Fibroblast of mammary gland (primary cell): Measurements from ENCODE around the gene PRPH2.
"Not testable (repeated sequence)": the region's sequence is repeated elsewhere in the genome, so short reads cannot be mapped to it uniquely, and the experiment has no call there.

Experiments
- DNase-seq: peaks from one replicate; pipeline ENCODE4 v3.0.0-alpha.2; 2010; ENCODE audit warnings: low read depth
- H3K4me3 ChIP-seq: 2 replicates; pipeline ENCODE4 v1.5.1; 2011; ENCODE audit warnings: low read depth, mild to moderate bottlenecking, low read length, moderate library complexity; ENCODE audit not compliant: control insufficient read depth
- TF ChIP-seq, protein P1 (sequence below): conservative IDR thresholded peaks from 2 replicates; pipeline ENCODE4 v1.5.1; 2011; ENCODE audit warnings: low read depth, low read length, inconsistent platforms; ENCODE audit not compliant: control insufficient read depth, insufficient read depth

Gene PRPH2

DNA sequence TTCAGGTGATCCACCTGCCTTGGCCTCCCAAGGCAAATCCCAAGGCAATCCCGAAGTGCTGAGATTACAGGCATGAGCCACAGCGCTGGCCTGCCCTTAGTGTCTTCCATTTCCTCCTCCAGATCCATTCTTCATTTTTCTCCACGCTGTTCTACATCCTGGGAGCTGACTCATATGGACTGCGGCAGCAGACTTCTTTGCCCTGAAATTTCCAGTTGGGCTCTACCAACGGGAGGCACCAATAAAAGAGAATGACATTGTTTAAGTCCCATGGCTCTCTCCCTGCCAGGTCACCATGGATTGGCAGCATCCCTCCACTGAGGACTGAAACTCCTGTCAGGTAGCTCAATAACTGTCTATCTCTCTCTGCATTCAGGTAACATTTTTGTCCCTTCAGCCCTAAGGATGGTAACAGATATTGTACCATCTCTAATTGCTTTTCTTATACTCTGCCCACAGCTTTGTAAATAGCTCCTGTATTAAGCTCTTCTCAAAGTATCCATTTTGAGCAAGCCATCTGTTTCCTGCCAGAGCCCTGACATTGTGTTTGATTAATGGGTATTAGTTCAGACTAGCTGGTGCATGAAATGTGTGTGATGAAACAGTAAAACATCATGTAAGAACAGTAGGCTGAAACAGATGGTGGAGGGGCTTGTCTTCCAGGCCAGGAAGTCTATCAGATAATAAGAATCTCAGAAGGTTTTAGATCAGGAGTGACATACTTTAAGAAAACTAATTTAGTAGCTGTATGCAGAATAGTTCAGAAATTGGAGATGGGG is 19.9 kb upstream of the PRPH2 start:
- peak; percentile 78 for DNase-seq
- H3K4me3 ChIP-seq, result no peak overlapping the region
- TF ChIP-seq, protein P1, sequence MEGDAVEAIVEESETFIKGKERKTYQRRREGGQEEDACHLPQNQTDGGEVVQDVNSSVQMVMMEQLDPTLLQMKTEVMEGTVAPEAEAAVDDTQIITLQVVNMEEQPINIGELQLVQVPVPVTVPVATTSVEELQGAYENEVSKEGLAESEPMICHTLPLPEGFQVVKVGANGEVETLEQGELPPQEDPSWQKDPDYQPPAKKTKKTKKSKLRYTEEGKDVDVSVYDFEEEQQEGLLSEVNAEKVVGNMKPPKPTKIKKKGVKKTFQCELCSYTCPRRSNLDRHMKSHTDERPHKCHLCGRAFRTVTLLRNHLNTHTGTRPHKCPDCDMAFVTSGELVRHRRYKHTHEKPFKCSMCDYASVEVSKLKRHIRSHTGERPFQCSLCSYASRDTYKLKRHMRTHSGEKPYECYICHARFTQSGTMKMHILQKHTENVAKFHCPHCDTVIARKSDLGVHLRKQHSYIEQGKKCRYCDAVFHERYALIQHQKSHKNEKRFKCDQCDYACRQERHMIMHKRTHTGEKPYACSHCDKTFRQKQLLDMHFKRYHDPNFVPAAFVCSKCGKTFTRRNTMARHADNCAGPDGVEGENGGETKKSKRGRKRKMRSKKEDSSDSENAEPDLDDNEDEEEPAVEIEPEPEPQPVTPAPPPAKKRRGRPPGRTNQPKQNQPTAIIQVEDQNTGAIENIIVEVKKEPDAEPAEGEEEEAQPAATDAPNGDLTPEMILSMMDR, result no peak

DNA sequence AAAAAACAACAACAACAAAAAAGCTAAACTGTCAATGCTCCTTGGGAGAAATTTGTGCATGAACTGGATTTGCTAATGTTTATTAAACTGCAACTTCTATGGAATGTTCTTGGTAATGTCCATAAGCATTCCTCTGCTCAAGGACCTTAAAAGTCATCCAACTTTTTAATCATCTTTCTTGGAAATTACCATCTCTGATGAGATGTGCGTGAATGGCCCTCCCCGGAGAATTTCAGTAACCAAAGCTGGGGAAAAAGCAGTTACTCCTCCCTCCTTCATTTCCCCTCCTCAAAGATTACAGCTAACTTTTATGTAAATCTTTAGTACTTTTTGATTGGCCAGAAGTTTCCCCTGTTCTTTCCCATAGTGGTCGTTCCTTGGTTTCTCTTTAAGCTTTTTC is 18.3 kb upstream of the PRPH2 start:
- TF ChIP-seq, protein P1, result no peak
- peak; percentile 51 for DNase-seq
- H3K4me3 ChIP-seq, result no peak overlapping the region

DNA sequence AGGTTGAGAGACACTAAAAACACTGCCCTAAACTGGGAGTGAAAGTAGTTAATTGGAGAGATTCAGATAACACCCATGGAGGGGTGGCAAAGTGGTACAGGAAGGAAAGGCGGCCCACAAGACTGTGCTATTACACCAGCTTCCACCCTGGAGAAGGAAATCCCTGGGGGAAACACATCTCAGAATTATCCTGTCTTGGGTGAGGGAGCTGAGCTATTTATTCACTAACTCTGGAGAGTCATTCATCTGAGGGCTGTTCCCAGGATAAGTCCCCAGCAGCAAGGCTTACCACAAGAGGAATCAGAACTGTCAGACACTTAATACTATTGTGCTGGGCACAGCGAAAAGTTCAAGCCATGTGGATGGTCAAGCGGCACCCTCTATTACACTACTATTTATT is 13.6 kb upstream of the PRPH2 start:
- TF ChIP-seq, protein P1, result no peak
- H3K4me3 ChIP-seq, result no peak overlapping the region

DNA sequence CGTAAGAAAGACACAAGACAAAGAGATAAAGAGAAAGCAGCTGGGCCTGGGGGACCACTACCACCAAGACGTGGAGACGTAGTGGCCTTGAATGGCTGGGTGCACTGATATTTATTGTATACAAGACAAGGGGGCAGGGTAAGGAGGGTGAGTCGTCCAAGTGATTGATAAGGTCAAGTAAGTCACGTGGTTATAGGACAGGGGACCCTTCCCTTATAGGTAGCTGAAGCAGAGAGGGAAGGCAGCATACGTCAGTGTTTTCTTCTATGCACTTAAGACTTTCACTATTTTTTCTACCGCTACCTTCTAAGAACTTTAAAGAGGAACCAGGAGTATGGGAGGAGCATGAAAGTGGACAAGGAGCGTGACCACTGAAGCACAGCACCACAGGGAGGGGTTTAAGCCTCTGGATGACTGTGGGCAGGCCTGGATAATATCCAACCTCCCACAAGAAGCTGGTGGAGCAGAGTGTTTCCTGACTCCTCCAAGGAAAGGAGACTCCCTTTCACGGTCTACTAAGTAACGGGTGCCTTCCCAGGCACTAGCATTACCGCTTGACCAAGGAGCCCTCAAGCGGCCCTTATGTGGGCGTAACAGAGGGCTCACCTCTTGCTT is 11.6 kb upstream of the PRPH2 start:
- H3K4me3 ChIP-seq, DNase-seq: not testable (repeated sequence)

More for the DNA sequence above, 13.6 kb upstream of the PRPH2 start:
- DNase-seq, result no peak

DNA sequence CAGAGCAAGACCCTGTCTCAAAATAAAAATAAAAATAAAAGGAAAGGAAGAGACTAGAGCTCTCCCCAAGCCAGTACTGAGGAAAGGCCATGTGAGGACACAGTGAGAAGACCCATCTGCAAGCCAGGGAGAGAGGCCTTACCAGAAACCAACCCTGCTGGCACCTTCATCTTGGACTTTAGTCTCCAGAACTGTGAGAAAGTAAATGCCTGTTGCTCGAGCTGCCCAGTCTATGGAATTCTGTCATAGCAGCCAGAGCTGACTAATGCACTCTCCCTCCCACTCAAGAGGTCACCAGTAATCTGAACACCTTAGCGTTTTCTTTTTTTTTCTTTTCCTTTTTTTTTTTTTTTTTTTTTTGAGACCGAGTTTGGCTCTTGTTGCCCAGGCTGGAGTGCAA is 7.3 kb upstream of the PRPH2 start:
- TF ChIP-seq, protein P1, result no peak
- peak; percentile 44 for DNase-seq
- H3K4me3 ChIP-seq, result no peak overlapping the region

DNA sequence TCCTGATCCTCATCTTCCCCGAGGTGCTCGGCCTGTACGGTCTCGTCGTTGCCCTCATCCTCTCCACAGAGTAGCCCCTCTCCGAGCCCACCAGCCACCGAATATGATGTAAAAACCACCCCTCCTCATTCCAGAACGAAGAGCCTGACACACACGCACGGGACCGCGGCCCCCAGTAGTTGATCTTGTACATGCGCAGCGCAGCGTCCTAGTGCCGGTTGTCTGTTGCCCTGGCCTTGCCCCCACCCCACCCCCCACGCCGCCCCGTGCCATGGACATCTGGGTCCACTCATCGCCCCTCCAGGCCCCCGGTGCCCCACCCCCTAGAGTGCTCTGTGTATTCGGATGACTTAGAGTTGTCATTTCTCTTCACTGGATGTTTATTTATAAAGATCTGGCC is 5.2 kb upstream of the PRPH2 start:
- no peak for DNase-seq
- H3K4me3 ChIP-seq, result no peak overlapping the region
- TF ChIP-seq, protein P1, result no peak

DNA sequence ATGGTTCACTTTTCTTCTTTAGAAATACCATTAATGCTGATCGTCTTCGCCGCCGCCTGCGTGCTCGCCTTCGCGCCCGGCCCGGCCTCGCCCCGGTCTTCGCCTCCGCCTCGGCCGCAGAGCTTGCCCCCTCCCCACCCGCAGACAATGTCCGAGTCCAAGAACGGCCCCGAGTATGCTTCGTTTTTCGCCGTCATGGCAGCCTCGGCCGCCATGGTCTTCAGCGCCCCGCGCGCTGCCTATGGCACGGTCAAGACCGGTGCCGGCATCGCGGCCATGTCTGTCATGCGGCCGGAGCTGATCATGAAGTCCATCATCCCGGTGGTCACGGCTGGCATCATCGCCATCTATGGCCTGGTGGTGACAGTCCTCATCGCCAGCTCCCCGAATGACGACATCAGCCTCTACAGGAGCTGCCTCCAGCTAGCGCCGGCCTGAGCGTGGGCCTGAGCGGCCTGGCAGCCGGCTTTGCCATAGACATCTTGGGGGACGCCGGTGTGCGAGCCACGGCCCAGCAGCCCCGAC is 4.8 kb upstream of the PRPH2 start:
- H3K4me3 ChIP-seq, result peak overlapping the region; percentile 43
- TF ChIP-seq, protein P1, result no peak
- no peak for DNase-seq
